Measurements from ENCODE around the gene STAB1.

STAB1 gene

DNA sequence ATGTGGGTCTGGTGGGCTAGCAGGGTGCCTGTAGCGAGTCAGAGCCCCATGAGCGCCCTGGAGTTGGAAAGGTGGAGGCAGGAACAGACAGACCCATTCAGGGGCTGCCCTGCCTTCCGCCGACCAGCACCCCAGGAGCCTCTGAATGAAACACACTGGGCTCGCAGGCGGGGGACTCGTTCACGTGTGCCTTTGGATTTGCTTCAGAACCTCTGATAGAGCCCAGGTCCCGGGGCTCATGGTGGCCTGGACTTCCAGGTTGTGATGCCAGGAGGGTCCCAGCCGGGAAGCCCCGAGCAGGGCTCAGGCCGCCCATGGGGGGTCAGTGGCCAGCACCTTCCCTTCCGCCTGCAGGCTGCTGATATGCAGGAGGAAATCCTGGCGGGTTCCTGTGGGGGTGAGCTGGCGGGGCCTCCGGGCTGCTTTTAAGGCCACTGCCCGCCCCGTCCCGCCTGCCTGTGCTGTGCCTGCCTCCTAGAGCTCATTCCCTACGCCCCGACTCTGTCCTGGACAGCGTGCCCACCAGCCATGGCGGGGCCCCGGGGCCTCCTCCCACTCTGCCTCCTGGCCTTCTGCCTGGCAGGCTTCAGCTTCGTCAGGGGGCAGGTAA, at the start of gene STAB1:
STAB1 (plus strand) TSS at position 453 of the 610 bp plus-strand sequence; CDS start at position 529, 76 bp downstream.
- DNase-seq: no peak

GRCh38 chr3:52446042-52446441, 49.1 kb upstream of the STAB1 start:
- DNase-seq: no peak
- no peak for ATAC-seq

More for the DNA sequence above, at the start of gene STAB1:
- ATAC-seq: no peak

DNA sequence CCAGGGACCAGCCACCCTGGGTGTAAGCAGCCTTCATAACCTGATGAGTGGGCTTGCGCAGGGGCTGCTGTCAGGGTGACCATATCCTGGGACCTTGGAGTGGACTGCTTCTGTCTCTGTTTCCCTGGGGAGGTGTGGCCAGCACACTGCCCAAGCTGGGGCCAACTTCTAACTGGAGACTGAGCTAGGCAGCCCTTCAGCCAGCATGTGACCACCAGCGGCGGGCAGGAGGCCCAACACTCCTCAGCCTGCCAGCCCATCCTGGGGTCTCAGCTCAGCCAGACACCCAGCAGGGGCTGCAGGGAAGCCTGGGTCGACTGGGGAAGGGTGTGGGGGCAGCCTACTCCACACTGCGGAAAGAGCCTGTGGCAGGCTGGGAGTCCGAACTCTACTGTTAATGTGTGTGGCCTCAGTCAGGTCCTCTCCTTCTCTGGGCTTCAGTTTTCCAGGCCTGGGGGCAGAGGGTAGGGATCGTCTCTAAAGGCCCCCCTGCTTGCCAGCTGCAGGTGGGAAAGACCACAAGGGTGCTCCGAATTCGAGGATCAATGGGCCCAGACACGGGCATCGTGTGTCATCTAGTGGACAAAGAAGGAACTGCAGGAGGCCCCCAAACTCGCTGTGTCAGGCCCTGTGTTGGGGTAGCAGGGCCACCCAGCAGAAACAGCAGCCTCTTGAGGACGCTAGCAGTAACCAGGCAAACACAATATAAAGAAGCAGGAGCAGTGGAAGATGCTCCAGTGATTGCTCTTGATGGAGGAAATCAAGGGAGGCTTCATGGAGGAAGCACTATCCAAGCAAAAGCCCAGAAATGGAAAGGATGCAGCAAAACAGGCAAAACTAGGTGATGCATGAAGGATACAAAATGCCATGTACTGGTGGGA, 48.3 kb upstream of the STAB1 start:
- DNase-seq: peak; percentile 81
- peak; percentile 60 for ATAC-seq

DNA sequence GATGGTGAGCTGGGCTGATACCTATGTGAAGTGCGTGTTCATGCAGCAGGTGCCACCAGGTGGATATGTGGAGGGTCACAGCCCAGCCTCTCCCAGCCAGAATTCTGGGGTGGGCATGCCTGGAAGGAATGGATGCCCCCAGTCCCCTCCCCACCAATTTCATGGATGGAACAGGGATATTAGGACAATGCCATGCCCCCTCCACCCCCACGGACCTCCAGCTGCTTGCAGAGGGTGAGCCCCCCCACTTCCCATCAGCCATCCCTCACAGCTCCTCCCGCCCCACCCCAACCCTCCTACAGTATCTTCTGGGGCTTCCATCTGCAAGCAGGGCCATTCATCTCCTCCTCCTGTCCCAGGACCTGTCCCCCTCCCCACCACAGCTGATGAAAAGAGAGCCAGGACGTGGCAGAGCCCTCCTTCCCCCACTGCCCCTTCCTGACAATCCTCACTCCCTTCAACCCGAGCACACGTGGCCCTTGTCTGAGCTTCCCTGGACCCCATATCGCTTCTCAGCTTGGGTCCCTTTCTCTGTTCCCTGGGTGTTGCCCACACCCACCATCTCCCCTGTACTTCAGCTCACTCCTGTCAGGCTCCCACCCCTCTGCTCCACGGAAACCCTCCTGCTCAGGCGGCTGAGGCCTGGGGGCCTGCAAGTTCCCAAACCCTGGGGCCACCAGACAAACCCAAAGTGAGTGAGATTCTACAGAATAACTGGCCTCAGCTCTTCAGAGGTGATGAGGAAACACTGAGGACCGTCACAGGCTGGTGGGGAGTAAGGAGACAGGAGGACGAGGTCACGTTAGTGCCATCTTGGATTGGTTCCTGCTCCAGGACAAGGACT, 47.4 kb upstream of the STAB1 start:
- ATAC-seq (no peak), DNase-seq (no peak)

GRCh38 chr3:52450489-52451236, 44.5 kb upstream of the STAB1 start:
- DNase-seq (no peak), ATAC-seq (no peak)

- DNase-seq: no peak
- ATAC-seq: no peak
Measured at GRCh38 chr3:52451237-52452083, 43.7 kb upstream of the STAB1 start.

GRCh38 chr3:52452126-52452525, 43.0 kb upstream of the STAB1 start:
- no peak for ATAC-seq

DNA sequence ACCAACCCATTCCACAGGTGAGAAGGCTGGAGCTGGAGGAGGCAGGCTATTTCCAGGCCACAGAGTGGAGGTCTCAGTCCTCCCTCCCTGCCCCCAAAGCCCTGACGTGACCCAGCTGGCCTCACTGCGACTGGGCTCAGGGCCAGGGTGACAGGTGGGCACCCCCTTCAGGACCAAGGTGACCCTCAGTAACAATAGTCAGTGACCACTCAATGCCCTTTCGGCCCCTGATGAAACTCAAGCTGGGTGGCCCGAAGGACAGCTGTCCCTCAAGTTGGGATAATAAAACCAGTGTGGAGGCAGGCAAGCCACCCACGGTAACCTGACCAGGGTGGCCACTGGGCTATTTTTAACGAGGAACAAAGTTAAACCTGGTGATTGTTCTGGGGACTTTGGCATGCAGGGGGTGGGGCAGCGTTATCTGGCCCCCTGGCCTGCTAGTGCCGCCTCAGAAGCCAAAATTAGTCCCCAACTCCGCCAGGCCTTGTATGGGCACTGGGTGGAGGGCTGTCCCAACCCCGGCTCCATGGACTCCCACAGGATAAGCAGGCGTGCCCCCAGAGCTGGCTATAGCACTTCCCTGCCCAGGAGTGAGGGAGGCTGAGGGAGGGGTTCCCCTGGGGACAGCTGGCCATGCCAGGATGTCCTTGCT, 42.4 kb upstream of the STAB1 start:
- no peak for DNase-seq
- ATAC-seq: no peak

More at GRCh38 chr3:52452126-52452525, 43.0 kb upstream of the STAB1 start:
- DNase-seq: no peak

GRCh38 chr3:52453496-52454249, 41.5 kb upstream of the STAB1 start, which contains the start of gene TNNC1:
TSS of gene TNNC1 (minus strand) at chr3:52454041. CDS start at chr3:52454015, 26 bp downstream.
- ATAC-seq (no peak), DNase-seq (no peak)

DNA sequence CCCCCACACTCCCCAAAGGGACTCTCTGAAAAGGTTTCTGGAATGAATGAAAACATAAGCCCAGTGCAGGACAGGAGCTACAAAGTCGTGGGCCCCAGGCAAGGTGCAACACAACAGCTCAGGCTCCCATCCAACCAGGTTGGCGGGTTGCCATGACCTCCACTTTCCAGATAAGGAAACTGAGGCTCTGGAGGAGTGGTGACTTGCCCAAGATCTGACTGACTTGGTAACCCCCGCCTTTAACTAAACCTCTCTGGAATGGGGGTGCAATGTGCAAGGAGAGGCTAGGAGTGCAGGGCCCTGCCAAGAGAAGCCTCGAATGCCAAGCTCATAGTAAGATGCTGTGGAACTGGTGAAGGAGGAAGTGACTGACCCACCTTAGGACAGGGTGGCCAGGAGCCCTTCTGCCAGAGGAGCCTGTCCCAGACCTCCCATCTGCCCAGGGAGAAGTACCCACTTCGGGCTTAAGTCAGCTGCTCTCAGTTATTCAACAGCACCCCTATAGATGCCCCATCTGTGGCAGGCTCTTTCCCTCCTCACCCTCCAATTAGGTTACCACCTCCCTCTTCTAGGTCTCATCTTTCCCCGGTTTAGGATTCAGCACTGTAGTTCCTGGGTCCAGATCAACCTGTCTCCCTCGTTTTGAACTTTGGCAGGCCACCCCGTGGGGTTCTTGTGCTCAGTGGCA, 40.7 kb upstream of the STAB1 start:
- DNase-seq: no peak

DNA sequence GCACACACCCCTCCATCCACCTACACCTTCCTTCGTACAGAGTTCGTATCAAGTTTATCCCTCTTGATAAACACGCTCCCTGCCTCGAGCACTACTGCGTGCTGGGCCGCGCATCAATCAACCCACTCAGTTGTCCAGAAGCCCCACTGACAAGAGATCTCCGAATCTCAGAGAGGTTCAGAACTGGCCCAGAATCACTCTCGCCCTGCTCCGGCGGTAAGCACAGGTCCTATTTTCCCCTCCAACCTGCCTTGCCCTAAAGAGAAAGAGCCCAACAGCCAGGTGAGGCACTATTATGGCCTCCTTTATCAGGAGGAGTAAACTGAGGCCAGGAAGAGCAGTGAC, 40.2 kb upstream of the STAB1 start:
- DNase-seq (no peak), ATAC-seq (no peak)

More for the DNA sequence above, 40.7 kb upstream of the STAB1 start:
- ATAC-seq: no peak

- ATAC-seq (peak; percentile 86), DNase-seq (peak; percentile 99)
Measured at GRCh38 chr3:52455283-52456168, 39.6 kb upstream of the STAB1 start, which contains the start of gene NISCH. TSS of gene NISCH (plus strand) at chr3:52455604. CDS start at chr3:52455642, 38 bp downstream.

DNA sequence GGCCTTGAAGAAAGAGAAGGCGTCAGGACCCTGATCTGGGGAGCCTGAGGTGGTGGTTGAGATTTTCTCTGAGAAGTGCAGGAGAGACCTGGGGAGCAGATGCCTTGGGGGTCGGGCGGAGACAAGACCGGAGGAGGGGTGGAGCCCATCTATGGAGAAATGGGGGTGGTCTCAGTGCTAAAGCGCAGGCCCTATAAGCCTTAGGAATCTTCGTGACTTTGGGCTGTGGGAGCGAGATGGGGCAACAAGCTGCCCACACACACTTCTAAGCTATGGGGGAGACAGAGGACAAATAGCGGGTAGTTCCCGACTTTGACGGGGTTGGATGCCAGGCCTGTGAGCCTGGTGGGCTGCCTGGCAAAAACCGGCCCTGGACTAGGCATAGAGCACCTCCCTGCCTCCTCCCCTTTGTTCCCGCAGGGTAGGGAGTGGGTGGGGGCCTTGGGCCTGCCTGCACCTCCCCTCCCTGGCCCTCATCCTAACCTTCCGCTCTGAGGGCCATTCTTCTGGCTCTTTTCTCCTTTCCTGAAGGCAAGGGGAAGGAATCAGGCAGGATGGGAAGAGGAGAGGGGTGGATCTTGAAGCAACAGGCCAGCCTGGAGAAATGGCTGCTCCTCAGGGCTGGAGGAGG, 38.9 kb upstream of the STAB1 start:
- DNase-seq: peak; percentile 28
- no peak for ATAC-seq

DNA sequence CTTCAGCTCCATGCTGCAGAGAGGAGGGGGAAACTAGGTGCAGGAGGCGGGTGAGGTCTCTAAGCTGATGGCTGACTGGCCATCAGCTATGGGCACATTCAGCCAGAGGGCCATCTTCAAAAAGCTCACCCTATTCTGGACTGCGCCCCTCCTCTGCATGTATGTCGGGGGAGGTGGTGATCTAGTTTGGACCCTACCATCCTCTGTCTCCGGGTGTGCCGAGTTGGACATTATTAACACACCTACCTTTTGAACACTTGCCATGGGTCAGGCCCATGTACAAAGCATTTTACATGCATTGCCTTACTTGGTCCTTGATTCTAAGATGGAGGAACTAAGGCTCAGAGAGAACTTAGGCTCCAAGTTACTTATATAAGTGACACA, 38.3 kb upstream of the STAB1 start:
- ATAC-seq (no peak), DNase-seq (no peak)

GRCh38 chr3:52458031-52458760, 36.9 kb upstream of the STAB1 start:
- no peak for ATAC-seq
- DNase-seq: no peak

DNA sequence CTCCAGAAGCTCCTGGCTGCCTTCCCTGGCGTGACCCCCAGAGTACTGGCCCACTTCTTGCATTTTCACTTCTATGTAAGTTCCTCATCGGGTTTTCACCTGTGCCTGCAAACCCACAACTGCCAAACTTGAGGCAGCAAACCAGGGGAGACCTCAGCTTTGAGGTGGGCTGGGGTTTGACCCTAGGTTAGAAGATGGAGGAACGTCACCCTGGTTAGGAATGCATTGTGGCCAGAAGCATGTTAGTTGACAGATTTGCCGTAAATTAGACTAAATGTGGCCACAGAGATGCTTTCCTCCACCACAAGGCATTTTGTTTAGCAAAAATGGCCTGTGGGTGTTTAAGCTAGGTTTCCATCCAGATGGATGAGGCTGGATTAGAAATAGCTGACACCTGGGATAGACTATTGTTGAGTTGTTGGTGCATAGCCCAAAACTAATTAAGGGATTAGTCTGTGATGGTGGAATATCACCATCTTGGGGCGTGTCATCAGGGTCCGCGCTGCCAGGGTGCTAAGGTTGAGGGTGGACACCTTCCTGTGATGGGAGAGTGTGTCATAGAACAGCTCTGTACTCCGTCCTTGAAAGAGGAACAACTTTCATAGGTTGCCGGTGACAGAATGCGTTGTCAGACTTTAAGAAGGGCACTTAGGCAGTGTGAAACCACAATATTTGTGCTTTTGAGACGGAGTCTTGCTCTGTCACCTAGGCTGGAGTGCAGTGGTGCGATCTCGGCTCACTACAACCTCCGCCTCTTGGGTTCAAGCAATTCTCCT, 36.2 kb upstream of the STAB1 start:
- ATAC-seq: no peak
- DNase-seq: no peak
